ENCODE measurements around the gene PDCD2.
A peak's percentile ranks its signal among the peaks of the same experiment; 100 is the strongest.
"Not testable (repeated sequence)": the region's sequence is repeated elsewhere in the genome, so short reads cannot be mapped to it uniquely, and the experiment has no call there.

PDCD2 gene

GRCh38 chr6:170584181-170584953 lies at the start of gene PDCD2:
Gene PDCD2 (minus strand): TSS chr6:170584637. CDS start chr6:170584581, 56 bp downstream.
- no peak for FAIRE-seq

- not testable (repeated sequence) for FAIRE-seq
Measured at GRCh38 chr6:170616020-170616554, 31.6 kb upstream of the PDCD2 start.

- FAIRE-seq, result not testable (repeated sequence)
Measured at GRCh38 chr6:170612256-170612804, 27.9 kb upstream of the PDCD2 start.

- FAIRE-seq, result not testable (repeated sequence)
Measured at GRCh38 chr6:170609225-170609624, 24.8 kb upstream of the PDCD2 start.

GRCh38 chr6:170605574-170606259 lies 21.3 kb upstream of the PDCD2 start:
- no peak for FAIRE-seq

GRCh38 chr6:170597278-170597677 lies 12.8 kb upstream of the PDCD2 start:
- FAIRE-seq, result no peak

- no peak for FAIRE-seq
Measured at GRCh38 chr6:170596426-170596825, 12.0 kb upstream of the PDCD2 start.

- FAIRE-seq, result no peak
Measured at GRCh38 chr6:170590725-170591124, 6.3 kb upstream of the PDCD2 start.

- no peak for FAIRE-seq
Measured at GRCh38 chr6:170584954-170585498, 589 bp upstream of the PDCD2 start.

- no peak for FAIRE-seq
Measured at GRCh38 chr6:170583756-170584180, 669 bp downstream of the PDCD2 start.

GRCh38 chr6:170578909-170579308 lies 5.5 kb downstream of the PDCD2 start:
- FAIRE-seq, result no peak

- FAIRE-seq, result no peak
Measured at GRCh38 chr6:170575250-170575649, 9.2 kb downstream of the PDCD2 start.

- no peak for FAIRE-seq
Measured at GRCh38 chr6:170572704-170573466, 11.6 kb downstream of the PDCD2 start.

GRCh38 chr6:170564936-170565530 lies 19.4 kb downstream of the PDCD2 start:
- no peak for FAIRE-seq

- FAIRE-seq, result no peak
Measured at GRCh38 chr6:170561555-170561954, 22.9 kb downstream of the PDCD2 start.

GRCh38 chr6:170555305-170555704 lies 29.1 kb downstream of the PDCD2 start:
- no peak for FAIRE-seq

GRCh38 chr6:170554796-170555137 lies 29.7 kb downstream of the PDCD2 start:
- no peak for FAIRE-seq

- FAIRE-seq, result peak; percentile 96
Measured at GRCh38 chr6:170554013-170554795, 30.2 kb downstream of the PDCD2 start, which contains the start of gene TBP. Gene TBP (plus strand): TSS chr6:170554369. CDS start chr6:170557030, 2,661 bp downstream.

GRCh38 chr6:170553534-170554012 lies 30.9 kb downstream of the PDCD2 start:
- no peak for FAIRE-seq

GRCh38 chr6:170552765-170553533 lies 31.5 kb downstream of the PDCD2 start, which contains the start of gene PSMB1:
Gene PSMB1 (minus strand): TSS chr6:170553307. CDS start chr6:170553242, 65 bp downstream.
- FAIRE-seq, result peak; percentile 60

All from TTC549 (cell line).